HG03066 (cell line): ENCODE measurements around the gene ZNF521.
"Not testable (repeated sequence)": the region's sequence is repeated elsewhere in the genome, so short reads cannot be mapped to it uniquely, and the experiment has no call there.

Experiments
- ATAC-seq: cut with Tn5 transposase; IDR thresholded peaks from one replicate; pipeline ENCODE4 v1.9.1; 2021; ENCODE audit warnings: low read depth; ENCODE audit not compliant: unreplicated experiment

Gene ZNF521

GRCh38 chr18:25050605-25051004 is 301.4 kb downstream of the ZNF521 start:
- no peak for ATAC-seq

DNA sequence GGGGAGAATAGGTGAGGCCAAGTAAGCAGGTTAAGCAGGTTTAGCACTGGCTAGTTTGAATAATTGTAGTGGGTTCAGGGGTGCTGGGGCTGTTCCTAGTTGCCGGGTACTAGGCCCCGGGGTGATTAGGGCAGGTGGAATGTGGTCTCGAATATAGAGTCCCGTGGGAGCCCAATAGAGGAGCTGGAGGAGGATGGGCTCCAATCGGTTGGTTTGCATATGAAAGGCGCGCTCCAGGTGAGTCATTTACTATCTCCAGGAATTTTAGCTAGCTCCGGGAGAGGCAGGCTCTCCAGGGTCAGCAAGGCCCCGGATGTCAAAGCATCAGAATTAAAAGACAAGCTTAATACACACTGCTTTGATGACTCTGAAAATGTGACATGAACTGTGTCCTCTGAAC is 304.0 kb downstream of the ZNF521 start:
- no peak for ATAC-seq

DNA sequence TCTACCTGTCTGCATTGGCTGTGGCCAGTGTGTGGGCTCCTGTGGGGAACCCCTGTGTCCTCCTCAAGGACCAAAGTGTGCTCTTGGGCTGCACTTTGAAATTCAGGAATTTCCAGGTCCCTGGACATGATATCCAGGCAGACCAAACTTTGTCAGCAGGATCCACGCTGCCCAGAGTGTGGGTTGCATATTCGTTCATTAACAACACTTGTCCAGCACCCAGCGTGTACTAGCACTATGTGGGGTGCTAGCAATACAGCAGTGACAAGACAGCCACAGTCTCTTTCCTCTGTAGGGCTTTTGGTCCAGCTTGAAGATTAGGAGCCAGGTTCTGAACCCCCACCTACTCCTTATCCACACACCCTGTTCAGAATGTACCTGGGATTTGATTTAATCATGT is 304.5 kb downstream of the ZNF521 start:
- ATAC-seq, result no peak

DNA sequence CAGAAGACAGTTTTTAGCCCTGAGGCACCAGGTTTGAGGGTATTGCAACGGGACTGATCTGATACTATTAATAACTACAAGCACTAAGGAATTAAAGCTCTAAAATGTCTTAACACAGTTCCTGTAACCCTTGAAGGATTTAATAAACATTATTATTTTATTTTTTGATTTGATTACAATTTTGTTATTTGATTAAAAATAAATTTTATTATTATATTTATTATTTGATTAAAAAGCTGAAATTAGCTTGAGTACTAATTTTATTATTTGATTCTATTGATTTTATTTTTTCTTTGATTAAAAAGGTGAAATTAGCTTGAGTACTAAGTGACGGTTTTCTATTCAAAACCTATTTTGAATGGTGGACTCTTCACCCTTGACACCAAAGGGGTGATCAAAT is 307.3 kb downstream of the ZNF521 start:
- ATAC-seq, result no peak

DNA sequence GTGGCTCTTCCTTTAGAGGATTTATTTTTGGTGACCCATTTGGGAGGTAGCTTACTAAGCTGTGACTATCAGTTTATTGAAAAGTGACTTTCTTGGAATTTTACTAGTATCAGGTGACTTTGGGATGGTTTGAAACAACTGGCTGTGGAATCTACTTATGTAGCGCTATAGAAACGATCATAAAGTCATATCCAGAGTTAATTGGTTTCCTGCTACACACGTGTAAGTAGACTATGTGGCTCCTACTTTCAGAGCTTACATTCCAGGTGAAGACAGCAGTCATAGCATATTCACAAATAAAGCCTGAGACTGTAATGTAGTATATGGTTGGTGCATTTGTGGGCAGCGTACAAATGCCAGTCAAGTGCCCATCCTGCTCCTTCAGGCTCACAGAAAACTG is 308.9 kb downstream of the ZNF521 start:
- ATAC-seq, result no peak

DNA sequence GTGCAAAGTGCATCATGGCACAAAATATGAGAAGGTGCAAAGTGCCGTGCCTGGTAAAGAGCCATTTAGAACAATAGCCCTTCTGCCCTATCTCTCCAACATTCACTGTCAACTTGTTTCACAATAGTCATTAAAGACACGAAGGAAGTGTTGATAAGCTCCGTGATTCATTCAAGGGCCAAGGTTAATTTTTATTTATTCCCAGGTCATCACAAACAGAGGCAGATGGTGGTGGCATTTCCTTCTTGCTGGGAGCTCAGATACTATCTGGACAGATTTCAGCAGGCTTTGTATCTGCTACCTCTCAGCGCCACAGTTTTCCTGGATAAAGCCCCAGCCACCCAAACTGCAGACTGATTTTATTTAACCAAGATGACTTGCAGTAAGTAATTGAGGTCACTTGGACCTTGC is 309.3 kb downstream of the ZNF521 start:
- ATAC-seq, result no peak

DNA sequence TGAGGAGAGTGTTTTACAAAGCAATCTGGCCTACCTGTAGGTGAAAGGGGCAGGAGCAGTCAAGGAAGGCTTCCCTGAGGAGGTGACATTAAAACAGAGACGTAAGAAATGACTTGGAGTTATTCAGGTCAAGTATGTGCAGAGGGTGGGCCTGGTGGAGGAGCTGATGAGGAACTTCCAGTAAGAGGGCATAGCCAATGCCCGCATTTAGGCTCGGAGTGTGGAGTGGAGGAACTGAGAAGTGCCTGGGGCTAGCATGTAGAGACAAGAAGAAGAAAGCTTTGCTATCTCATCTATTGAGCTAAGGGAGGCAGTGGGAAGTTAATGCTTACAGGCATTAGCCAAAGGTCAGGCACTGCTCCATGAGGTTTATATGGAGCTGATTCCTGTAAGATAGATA is 312.2 kb downstream of the ZNF521 start:
- ATAC-seq, result no peak

GRCh38 chr18:25038261-25038660 is 313.7 kb downstream of the ZNF521 start:
- no peak for ATAC-seq

DNA sequence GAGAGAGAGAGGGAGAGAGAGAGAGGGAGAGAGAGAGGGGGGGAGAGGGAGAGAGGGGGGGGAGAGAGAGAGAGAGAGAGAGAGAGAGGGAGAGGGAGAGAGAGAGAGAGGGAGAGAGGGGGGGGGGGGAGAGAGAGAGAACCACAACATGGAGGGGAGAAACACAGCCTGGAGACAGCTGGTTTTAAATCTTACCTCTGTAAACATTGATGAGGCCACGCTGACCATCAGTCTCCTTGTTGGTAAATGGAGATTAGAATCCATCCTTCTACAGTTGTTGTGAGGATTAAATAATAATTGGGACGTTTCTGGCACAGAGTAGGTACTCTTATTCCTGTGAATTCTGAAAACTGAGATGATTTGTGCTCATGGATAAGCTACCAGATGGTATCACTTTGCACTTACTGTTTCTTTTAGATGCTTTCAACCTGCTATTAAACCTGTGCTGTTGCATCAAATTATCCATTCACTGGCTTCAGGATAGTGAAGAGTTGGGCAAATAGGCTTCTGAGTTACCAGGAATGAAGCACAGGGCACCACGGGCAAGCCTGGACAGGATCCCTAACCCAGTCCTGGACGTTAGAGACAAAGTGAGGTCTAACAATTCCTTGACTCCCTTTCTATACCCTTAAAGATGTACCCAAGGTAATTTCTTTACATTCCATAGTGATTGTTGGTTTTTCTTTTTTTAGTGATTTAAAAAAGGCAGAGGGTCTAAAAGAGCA is 318.1 kb downstream of the ZNF521 start:
- ATAC-seq, result no peak

- not testable (repeated sequence) for ATAC-seq
Observed at GRCh38 chr18:25033175-25033574, 318.8 kb downstream of the ZNF521 start.

- ATAC-seq, result no peak
Observed at GRCh38 chr18:25029802-25030201, 322.2 kb downstream of the ZNF521 start.

GRCh38 chr18:25019931-25020330 is 332.0 kb downstream of the ZNF521 start:
- ATAC-seq, result no peak

- no peak for ATAC-seq
Observed at GRCh38 chr18:25019086-25019860, 332.7 kb downstream of the ZNF521 start.

DNA sequence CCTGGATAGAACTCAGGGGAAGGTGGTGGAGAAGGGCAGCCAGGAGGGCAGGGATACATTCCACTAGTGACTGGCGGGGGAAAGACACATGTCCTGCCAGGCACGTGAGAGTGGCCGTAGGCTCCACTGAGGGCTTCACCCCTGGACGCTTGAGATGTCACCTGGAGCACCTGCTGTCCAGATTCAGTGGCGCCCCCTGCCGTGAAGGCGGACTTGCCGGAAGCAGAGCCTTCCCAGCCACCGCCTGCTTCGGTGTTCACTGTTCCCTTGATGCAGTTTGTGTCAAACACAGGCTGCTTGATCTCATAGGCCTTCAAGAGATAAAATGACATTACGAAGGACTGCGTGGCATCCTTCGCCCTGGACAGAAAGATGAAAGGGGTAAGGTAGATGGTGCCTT is 335.3 kb downstream of the ZNF521 start:
- no peak for ATAC-seq

DNA sequence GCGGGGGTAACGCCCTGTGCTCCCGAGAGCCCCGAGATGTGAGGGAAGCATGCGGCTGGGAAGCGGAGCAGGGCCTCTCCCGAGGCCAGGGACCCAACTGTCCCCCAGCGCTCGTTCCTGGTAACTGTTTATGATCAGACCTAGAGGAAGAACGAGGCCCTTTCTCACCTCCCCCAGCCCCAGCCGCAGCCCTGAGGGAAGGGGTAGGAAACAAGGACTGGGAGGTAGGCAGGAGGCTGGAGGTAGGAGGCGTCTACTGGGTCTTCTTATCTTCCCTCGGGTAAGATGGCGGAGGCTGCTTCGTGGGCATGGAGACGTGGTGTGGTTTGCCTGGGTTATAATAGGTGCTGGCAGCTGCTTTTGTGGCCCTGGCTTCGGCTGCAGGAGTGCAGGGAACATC is 335.8 kb downstream of the ZNF521 start:
- ATAC-seq, result no peak
